GM12892 (cell line): ENCODE data around the gene S100A5.

Experiments used
- DNase-seq: peaks from one replicate; pipeline ENCODE4 v3.0.0; 2011; ENCODE audit not compliant: insufficient read length
- FAIRE-seq: peaks from 2 replicates; lab custom pipeline; 2011; peaks lifted over from hg19 to GRCh38; lab: Jason Lieb, UNC
- POLR2A ChIP-seq: IDR thresholded peaks from 2 replicates; pipeline ENCODE4 v1.6.1; 2011; ENCODE audit warnings: low read depth, low read length, control low read depth
- POLR2AphosphoS5 ChIP-seq: IDR thresholded peaks from 2 replicates; pipeline ENCODE4 v1.6.1; 2011; ENCODE audit warnings: low read depth, low read length, control low read depth
- TAF1 ChIP-seq: IDR thresholded peaks from 2 replicates; pipeline ENCODE4 v1.6.1; 2011; ENCODE audit warnings: low read depth, mild to moderate bottlenecking, control low read depth, low read length, borderline replicate concordance

Gene S100A5

DNA sequence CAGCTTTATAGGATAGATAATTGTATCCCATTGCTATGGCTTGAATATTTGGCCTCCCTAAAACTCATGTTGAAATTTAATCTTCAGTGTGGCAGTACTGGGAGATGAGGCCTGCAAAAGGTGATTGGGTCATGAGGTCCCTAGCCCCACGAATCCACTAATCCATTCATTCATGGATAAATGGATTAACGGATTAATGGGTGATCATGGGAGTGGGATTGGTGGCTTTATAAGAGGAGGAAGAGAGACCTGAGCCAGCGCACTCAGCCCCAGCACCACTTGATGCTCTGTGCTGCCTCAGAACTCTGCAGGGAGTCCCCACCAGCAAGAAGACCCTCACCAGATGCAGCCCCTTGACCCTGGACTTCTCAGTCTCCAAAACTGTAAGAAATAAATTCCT is 37.0 kb downstream of the S100A5 start:
- DNase-seq (no peak), FAIRE-seq (no peak)
- no peak for TF ChIP-seq POLR2AphosphoS5
- no peak for TF ChIP-seq TAF1
- no peak for TF ChIP-seq POLR2A

DNA sequence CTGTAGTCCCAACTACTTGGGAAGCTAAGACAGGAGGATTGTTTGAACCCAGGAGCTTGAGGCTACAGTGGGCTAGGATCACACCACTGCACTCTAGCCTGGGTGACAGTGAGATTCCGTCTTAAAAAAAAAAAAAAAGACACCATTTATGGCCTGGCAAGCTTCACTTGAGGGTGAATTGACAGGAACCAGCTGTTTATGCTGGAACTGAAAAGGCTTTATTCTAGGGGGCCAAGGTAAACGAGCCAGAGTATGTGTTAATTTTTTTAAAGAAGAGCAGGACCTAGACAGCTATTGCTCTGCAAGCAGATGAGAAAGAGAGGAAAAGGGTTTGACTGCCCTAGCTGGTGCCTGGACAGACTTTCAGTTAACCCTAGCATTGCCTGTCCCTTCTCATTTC is 42.0 kb downstream of the S100A5 start:
- FAIRE-seq (no peak), DNase-seq (no peak)
- TF ChIP-seq TAF1 (no peak), POLR2AphosphoS5 (no peak), POLR2A (no peak)

DNA sequence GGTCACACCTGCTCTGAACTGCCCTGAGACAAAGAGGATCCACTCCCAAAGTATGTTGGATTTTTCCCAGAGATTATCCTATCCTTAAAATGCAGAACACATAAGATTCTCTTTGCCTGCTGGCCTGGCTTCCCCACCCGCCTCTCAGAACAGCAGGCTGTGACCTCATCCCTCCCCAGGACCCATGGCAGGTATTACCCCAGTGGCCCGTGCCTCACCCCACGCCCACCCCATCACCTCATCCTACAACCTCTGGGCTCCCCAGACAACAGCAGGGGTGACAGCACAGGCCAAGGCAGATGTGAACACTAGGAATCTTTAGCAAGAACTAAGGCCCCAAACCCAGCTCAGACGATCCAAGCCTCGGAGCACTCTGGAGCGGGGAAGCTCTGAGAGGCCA is 45.2 kb downstream of the S100A5 start:
- FAIRE-seq = no peak
- no peak for DNase-seq
- TF ChIP-seq TAF1 = no peak
- TF ChIP-seq POLR2AphosphoS5 = no peak
- TF ChIP-seq POLR2A = no peak

DNA sequence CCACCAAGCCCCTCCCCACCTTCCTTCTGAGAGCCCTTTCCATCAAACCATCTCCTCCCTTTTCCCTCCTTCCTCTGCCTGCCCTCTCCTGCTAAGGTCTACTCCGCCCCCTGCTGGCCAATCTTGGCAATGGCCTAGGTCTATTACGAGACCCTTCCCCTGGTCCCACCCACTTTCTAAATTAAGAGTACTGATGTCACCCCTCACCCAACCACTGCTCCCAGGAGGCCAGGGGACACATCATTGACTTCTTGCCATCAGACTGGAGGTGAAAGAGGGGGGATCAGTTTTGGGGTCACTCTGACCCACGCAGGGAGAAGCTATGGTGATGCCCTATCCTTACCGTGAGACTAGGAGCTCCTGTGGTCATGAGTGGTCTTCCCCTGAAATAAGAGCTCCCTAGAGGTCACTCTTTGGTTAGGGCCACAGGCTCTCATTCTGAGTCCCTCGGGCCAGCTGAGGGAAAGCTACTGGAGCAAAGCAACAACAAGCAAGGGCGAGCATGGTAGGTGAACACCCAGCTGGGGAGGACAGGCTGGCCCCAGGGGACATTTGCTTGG is 45.7 kb downstream of the S100A5 start:
- no peak for TF ChIP-seq POLR2A
- TF ChIP-seq TAF1 = no peak
- no peak for TF ChIP-seq POLR2AphosphoS5
- FAIRE-seq (peak; percentile 24), DNase-seq (peak; percentile 31)

DNA sequence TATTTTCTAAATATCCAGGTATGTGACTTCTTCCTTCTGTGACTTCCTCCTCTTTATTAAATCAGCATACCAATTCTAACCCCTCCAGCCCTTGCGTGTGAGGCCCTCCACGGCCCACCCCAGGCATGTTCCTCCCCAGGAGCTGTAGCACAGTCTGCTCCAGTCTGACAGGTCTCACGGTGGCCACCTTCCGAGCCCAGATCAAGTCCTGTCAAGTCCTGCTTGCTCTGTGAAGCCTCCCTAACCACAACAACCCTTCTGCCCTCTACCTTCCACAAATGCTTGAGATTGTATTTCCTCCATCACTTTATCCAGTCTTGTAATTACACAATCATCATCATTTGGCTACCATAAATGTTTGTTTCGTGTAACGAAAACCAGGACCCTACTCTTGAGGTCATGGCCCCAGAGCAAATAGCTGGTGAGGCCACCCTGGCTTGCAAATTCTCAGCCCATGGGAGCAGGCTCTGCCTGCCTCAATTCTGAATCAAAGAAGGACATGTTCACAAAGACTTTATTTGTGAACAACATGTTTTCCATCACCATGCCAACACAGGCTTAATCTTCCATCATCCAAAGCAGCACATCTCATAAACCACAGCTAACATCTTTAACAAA is 47.3 kb downstream of the S100A5 start:
- no peak for TF ChIP-seq POLR2A
- TF ChIP-seq POLR2AphosphoS5 = no peak
- no peak for TF ChIP-seq TAF1
- no peak for FAIRE-seq

DNA sequence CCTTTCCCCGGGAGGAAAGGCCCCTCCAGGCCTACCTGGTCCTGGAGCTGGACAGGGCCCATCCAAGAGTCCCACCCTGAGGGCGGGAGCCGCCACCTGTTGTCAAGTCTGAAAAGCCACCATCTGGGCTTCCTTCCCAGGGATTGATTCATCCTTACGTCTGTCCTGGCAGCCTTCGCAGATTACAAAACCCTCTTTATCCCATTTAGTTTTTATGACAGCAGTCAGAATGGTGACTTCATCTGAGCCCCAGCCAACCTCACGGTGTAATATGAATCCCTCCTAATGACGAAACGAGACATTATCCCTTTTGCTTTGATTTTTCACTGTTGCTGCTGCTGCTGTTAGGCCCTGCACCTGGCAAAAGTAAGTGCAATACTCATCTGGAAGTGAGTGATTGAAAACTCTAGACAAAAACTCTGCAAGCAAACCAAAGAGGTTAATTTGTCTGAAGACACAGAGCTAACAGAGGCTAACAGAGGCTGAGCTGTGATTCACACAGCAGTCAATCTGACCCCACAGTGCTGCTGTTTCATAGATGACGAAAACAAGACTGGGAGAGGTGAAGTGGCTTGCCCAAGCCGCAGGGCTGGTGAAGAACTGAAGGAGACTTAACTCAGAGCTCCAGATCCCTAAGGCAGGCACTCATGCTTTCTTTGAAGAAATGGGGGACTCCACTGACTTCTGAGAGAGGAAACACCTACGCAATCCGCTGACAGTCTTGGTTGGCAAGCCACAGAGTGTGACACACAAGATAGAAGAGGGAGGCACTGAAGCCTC is 50.3 kb downstream of the S100A5 start:
- no peak for FAIRE-seq
- no peak for DNase-seq
- TF ChIP-seq POLR2AphosphoS5 (no peak), TAF1 (no peak), POLR2A (no peak)

More for the DNA sequence above, 47.3 kb downstream of the S100A5 start:
- no peak for DNase-seq

DNA sequence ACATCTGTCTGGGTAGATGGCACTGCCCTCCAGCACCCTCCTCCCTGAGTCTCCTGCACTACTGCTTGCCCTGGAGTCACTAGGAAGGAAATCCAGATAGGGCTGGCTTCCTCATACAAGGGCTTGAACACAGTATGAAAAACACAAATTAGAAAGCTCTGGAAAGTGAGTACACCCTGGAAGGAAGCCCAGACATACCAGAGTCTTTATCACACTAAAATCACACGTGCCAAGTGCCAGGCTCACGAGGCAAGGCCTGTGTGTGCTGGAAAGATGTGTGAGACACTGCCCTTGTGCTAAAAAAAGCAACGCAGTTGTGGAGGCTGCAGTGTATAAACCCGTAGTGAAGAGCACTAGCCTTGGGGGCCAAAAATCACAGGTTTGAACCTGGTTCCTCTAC is 52.0 kb downstream of the S100A5 start:
- DNase-seq = no peak
- FAIRE-seq = no peak
- TF ChIP-seq POLR2AphosphoS5 (no peak), POLR2A (no peak), TAF1 (no peak)

DNA sequence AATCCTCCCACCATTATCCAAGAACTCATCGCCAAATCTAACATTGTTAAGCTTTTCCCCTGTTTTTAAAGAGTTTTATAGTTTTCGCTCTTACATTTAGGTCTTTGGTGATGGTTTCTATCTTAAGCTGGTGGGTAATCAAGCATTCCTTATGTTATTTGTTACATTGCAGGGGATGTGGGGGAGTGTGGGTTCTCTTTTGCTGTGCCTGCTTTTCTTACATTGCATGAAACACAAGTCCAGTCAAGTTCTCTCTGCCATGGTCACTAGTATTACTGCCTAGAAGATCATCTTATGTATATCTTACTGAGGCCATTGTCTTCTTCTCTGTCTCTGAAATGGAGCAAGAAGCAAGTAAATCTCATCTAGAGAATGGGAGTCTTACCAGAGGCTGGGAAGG is 53.0 kb downstream of the S100A5 start:
- FAIRE-seq = no peak
- no peak for DNase-seq
- TF ChIP-seq TAF1 (no peak), POLR2AphosphoS5 (no peak), POLR2A (no peak)
